ENCODE data around the gene TMEM178B.
"Not testable (repeated sequence)": the region's sequence is repeated elsewhere in the genome, so short reads cannot be mapped to it uniquely, and the experiment has no call there.

Gene TMEM178B

GRCh38 chr7:141184532-141185190, 110.8 kb downstream of the TMEM178B start:
- DNase-seq (ENCODE audit: low spot score), result no peak

GRCh38 chr7:141185369-141185967, 111.6 kb downstream of the TMEM178B start:
- no peak for DNase-seq (ENCODE audit: low spot score)

DNA sequence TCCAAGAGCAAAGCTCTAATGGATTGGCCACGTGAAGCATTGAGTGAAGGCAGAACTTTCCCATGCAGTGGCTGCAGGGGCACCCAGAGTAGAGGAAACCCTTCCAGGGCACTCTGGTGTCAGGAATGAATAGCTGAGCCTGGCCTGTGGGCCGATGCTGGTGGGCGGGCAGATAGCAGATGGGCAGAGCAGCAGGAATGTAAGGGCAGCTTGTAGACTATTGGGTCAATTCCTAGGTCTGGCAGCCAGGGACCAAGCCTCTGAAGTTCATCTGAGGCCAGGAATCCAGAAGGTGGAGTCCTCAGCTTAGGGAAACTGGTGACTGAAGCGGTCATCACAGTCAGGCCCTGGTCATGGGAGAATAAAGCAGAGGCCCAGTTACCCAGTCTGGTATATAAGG, 115.4 kb downstream of the TMEM178B start:
- DNase-seq (ENCODE audit: low spot score), result no peak

GRCh38 chr7:141190495-141190894, 116.6 kb downstream of the TMEM178B start:
- DNase-seq (ENCODE audit: low spot score), result no peak

DNA sequence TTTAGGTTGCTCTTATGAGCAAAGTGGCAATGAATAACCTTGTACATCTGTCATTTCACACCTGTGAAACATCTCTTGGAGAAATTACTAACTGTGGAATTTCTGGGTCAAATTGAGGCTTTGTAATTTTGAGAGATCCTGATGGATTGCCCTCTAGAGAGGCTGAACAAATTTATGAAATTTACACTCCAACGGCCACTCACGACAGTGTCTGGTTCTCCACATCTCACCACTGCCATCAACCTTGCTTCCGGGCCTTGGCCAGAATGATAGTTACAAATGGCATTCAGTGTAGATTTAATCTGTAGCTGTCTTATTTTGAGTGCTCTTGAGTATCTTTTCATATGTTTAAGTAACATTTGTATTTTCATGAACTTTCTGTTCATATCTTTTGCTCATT, 117.4 kb downstream of the TMEM178B start:
- no peak for DNase-seq (ENCODE audit: low spot score)

DNA sequence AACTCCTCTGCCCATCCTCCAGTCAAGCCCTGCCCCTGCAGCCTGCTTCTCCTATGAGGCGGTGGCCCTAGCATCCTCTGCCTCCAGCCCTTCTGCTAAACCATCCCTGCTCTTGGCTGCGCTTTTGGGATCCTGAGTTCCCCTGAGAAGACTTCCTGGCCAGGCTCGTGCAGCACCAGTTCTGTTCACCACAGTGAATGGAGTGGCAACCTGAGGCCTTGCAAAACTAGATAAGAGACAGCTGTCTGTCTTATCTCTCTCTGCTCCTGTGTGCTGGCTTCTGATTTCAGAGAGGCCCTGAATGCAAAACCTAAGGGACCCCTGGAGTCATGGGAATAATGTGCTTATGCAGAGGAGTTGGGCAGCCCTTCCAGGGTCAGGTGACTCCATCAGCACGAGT, 119.2 kb downstream of the TMEM178B start:
- DNase-seq (ENCODE audit: low spot score), result no peak

GRCh38 chr7:141195722-141196121, 121.9 kb downstream of the TMEM178B start:
- not testable (repeated sequence) for DNase-seq (ENCODE audit: low spot score)

DNA sequence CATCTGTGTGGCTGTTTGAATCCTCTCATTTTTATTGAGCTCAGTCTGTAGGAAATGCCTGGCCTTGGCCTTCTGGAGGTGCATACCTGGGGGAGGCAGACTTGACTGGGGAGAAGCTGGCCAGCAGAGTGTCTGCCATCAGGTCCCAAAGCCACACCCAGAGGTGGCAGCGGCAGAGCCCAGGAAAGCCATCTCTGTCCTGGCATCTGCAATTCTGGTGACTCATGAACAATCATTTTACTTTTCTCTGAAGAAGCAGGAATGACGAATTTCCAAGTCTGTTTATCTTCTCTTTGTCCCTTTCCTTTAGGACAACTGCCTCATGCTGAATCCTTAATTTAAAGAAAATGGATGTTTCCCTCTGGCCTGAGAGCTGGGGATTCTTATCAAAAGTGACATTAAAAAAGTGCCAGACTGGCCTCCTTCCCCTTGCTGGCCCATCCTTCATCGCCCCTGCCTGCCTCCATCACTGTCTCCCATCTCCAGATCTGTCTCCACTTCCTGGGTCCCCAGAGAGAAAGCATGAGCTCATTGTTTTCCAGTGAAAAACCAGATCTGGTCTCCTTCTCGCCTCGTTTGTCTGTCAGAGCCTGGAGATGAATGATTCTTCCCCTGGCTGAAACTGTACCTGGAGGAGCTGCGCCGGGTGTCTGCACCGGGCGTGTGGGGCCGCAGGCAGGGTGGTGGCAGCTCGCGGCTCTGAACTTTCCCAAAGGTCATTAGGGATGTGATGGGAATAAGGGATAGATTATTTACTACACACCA, 124.5 kb downstream of the TMEM178B start:
- no peak for DNase-seq (ENCODE audit: low spot score)

- no peak for DNase-seq (ENCODE audit: low spot score)
Measured at GRCh38 chr7:141200191-141201108, 126.6 kb downstream of the TMEM178B start.

- DNase-seq (ENCODE audit: low spot score), result no peak
Measured at GRCh38 chr7:141201145-141201885, 127.5 kb downstream of the TMEM178B start.

DNA sequence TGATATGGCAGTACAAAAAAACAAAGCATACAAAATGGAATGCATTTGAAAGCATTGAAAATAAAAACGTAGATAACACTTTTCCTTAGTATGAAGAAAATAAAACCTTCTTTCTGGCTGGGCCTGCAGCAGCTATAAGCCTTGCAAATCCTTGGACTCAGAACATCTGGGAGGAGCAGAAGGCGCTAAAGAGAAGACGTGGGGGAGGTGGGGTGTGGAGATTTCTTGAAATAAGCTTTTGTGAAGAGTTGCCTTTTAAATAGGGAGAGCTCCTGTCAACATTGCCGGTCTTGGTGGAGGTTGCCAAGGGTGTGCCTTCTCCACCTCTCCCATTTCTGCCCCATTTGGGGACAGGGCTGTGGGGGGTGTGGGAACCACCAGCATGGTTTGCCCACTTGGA, 128.7 kb downstream of the TMEM178B start:
- DNase-seq (ENCODE audit: low spot score), result no peak

DNA sequence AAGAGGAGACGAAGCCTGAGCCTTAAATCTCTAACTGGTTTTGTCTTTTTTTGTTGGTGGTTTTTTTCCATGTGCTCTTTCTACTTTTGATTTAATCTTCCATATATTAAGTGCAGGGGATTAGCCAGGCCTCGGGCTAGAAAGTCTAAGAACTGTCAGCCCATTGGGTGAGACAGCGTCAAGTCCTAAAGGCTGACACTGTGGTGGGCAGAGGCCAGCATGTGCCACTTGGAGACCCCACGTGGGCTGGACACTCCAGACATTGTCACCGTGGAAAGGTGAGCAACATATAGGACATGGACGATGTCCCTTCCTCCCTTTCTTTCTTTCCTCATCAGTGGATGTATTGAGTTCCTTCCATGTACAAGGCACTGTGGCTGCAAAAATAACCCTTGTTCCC, 129.3 kb downstream of the TMEM178B start:
- DNase-seq (ENCODE audit: low spot score), result no peak

DNA sequence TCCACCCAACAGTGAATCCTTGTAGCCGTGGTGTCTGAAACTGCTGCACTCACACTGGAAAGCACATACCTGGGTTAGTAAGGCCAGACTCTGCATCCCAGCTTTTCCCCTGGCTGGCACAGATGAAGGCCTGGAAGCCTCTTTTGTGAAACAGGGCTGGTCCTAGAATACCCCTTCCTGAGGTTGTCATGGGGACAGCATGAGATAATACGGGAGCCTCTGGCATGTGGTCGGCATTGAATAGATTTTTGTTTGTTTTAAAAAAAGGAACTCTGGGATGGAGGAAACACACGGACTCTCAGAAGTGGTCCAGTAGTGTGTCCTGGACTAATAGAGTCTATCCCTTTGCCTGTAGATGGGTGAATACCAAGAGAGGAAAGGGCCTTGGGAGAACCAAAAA, 129.7 kb downstream of the TMEM178B start:
- DNase-seq (ENCODE audit: low spot score), result no peak

DNA sequence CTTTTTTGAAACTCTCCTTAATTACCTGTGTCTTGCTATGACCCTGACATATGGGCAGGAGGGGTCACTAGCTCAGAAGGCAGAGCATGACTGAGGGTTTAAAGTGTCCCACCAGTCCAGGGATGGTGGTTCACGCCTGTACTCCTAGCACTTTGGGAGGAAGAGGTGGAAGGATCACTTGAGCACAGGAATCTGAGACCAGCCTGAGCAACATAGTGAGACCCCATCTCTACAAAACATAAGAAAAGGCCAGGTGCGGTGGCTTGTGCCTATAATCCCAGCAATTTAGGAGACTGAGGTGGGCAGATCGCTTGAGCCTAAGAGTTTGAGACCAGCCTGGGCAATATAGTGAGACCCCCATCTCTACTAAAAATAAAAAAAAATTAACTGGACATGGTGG, 133.8 kb downstream of the TMEM178B start:
- DNase-seq (ENCODE audit: low spot score), result no peak

DNA sequence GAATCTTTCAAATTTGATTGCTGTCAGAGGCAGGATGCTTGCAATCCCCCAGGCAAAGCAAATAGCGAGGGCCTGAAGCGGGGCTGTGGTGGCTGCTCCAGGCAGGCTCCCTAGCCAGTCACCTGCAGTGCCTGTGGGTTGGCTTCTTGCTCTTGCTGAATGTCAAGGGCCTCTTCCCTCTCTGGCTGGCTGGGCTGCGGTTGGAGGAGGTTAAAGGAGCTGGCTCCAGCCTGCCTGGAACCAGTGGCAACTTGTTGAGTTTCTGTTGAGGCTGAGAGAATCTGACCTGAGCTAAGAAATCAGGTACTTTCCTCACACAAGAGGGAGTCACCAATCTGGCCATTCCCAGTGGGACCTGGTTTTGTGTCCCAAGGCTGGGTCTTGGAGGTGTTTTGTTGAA, 134.7 kb downstream of the TMEM178B start:
- DNase-seq (ENCODE audit: low spot score), result no peak

GRCh38 chr7:141209454-141209853, 135.6 kb downstream of the TMEM178B start:
- no peak for DNase-seq (ENCODE audit: low spot score)

- DNase-seq (ENCODE audit: low spot score), result no peak
Measured at GRCh38 chr7:141210862-141211261, 137.0 kb downstream of the TMEM178B start.

- DNase-seq (ENCODE audit: low spot score), result no peak
Measured at GRCh38 chr7:141213226-141213625, 139.4 kb downstream of the TMEM178B start.

DNA sequence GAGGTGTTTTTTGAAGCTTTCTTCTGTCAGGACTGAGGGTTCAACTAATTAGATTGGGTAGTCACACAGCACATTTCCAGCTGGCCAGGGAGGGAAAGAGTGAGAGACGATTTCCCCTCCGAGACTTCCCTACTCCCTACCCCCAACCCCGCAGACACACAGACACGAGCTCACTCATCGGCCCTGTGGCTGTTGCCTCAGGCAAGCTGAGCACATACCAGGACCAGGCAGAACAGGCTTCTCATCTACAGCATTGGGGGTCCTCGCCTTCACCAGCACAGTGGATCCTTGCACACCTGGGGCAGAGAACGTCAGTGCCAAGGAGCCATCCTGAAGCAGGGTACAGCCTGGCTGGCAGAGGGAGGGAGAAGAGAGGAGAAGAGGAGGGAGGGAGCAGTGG, 144.1 kb downstream of the TMEM178B start:
- no peak for DNase-seq (ENCODE audit: low spot score)

- no peak for DNase-seq (ENCODE audit: low spot score)
Measured at GRCh38 chr7:141218941-141219340, 145.1 kb downstream of the TMEM178B start.

DNA sequence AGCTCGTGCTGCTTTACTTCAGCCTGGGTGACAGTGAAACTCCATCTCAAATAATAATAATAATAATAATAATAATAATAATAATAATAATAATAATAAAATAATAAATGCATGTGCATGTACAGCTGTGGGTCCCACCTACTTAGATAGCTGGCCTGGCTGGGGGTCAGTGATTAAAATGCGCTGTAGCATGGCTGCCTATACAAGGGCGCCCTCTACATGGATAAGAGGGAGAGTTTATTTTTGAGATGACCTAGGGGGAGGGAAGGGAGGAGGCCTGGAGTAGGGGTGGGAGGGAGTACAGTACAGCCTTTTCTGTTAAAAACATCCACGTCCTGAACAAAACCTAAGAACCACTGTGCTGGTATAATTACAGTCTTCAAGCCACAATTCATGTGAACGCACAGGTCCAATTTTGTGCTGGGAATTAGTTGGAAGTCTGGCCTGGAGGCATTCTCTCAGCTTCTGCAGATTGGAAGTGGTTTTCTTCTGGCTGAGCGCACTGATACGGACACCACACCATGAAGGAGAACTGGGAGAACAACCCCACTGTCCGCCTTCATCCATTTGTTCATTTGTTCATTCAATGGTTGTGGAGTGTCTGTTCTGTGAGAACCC, 146.5 kb downstream of the TMEM178B start:
- no peak for DNase-seq (ENCODE audit: low spot score)

All from CD4-positive, alpha-beta T cell treated with Interleukin-15 for 4 hours (primary cell).